ENCODE results near the gene CUX1.

CUX1 gene

GRCh38 chr7:102317231-102318059 is 500.0 kb downstream of the CUX1 start:
- no peak overlapping the region for H3K4me3 ChIP-seq (ENCODE audit: low read length)
- DNase-seq (ENCODE audit: low read depth) = no peak
- TF ChIP-seq CTCF (conservative IDR thresholded peaks at IDR 0.05; ENCODE audit: low read length) = no peak

- H3K4me3 ChIP-seq (ENCODE audit: low read length) = no peak overlapping the region
- no peak for DNase-seq (ENCODE audit: low read depth)
- no peak for TF ChIP-seq CTCF (conservative IDR thresholded peaks at IDR 0.05; ENCODE audit: low read length)
Measured at GRCh38 chr7:102318482-102318971, 501.1 kb downstream of the CUX1 start.

GRCh38 chr7:102319671-102320070 is 502.2 kb downstream of the CUX1 start:
- DNase-seq (ENCODE audit: low read depth) = no peak
- no peak for TF ChIP-seq CTCF (conservative IDR thresholded peaks at IDR 0.05; ENCODE audit: low read length)
- no peak overlapping the region for H3K4me3 ChIP-seq (ENCODE audit: low read length)

GRCh38 chr7:102320181-102320580 is 502.8 kb downstream of the CUX1 start:
- H3K4me3 ChIP-seq (ENCODE audit: low read length) = no peak overlapping the region
- DNase-seq (ENCODE audit: low read depth) = no peak
- TF ChIP-seq CTCF (conservative IDR thresholded peaks at IDR 0.05; ENCODE audit: low read length) = no peak

- no peak for TF ChIP-seq CTCF (conservative IDR thresholded peaks at IDR 0.05; ENCODE audit: low read length)
- no peak overlapping the region for H3K4me3 ChIP-seq (ENCODE audit: low read length)
- no peak for DNase-seq (ENCODE audit: low read depth)
Measured at GRCh38 chr7:102320601-102321350, 503.4 kb downstream of the CUX1 start.

GRCh38 chr7:102321351-102322201 is 504.1 kb downstream of the CUX1 start:
- DNase-seq (ENCODE audit: low read depth) = no peak
- TF ChIP-seq CTCF (conservative IDR thresholded peaks at IDR 0.05; ENCODE audit: low read length) = no peak
- no peak overlapping the region for H3K4me3 ChIP-seq (ENCODE audit: low read length)

Measured in AG10803 (cell line).